Measurements from ENCODE around the gene VWA5A. TPM values are rescaled to one million over a fixed set of nuclear protein-coding genes. Genes with fewer than 3 reads are reported as not detected.
"Not testable (repeated sequence)": the region's sequence is repeated elsewhere in the genome, so short reads cannot be mapped to it uniquely, and the experiment has no call there.

The VWA5A gene
- total RNA-seq, 1 donor from 2014 or later = 2.6 TPM

DNA sequence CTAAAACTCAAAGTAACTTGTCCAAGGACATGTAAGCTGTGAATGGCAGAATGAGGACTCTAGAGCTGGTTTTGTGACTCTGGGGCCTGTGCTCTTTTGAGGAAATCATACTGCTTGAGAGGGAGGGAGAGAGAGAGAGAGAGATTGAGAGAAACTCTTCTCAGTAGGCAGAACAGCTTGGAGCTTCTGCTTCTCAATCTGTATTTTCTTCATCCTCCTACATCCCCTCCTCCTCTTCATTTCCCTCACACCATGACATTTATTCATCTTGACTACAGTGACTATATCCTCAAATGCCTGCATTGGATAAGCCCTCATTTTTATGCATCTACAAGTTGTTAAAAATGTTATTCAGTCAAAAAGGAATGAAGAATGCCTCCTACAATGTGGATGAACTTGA lies 44.2 kb downstream of the VWA5A start:
- Mint-ChIP-seq H3K9me3 (ENCODE audit: unreplicated experiment) (no peaks in the 10 kb centered on the region), H3K27me3 (ENCODE audit: unreplicated experiment) (no peaks in the 10 kb centered on the region), H3K4me3 (ENCODE audit: unreplicated experiment) (no peak overlapping the region), H3K4me1 (ENCODE audit: low read depth, unreplicated experiment) (no peaks in the 10 kb centered on the region), H3K36me3 (ENCODE audit: unreplicated experiment) (no peaks in the 10 kb centered on the region), H3K27ac (ENCODE audit: unreplicated experiment) (no peak overlapping the region)
- TF ChIP-seq, protein P1, sequence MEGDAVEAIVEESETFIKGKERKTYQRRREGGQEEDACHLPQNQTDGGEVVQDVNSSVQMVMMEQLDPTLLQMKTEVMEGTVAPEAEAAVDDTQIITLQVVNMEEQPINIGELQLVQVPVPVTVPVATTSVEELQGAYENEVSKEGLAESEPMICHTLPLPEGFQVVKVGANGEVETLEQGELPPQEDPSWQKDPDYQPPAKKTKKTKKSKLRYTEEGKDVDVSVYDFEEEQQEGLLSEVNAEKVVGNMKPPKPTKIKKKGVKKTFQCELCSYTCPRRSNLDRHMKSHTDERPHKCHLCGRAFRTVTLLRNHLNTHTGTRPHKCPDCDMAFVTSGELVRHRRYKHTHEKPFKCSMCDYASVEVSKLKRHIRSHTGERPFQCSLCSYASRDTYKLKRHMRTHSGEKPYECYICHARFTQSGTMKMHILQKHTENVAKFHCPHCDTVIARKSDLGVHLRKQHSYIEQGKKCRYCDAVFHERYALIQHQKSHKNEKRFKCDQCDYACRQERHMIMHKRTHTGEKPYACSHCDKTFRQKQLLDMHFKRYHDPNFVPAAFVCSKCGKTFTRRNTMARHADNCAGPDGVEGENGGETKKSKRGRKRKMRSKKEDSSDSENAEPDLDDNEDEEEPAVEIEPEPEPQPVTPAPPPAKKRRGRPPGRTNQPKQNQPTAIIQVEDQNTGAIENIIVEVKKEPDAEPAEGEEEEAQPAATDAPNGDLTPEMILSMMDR (IDR thresholded peaks at IDR 0.05; ENCODE audit: partially characterized antibody, unreplicated experiment) = no peak
- no peak for DNase-seq

DNA sequence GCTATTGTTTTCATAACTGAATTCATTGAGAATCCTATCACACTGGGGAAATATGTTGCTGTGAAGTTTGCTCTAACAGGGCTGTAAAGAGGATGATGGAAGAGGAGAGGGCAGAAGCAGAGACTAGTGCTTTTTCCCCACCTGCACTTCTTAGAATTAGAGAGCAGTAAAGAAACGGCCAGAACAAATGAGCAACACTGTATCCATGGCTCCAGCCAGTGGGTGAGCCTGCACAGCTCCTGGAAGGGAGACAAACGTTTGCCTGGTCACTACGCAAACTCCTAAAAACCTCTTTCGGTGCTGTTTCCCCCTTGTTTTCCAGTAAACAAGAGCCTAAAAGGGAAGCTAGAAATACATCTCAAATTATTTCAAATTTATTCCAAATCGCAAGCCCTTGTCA lies 45.7 kb downstream of the VWA5A start:
- TF ChIP-seq, protein P1 (IDR thresholded peaks at IDR 0.05; ENCODE audit: partially characterized antibody, unreplicated experiment) = no peak
- no peaks in the 10 kb centered on the region for H3K9me3 Mint-ChIP-seq (ENCODE audit: unreplicated experiment)
- no peaks in the 10 kb centered on the region for H3K4me1 Mint-ChIP-seq (ENCODE audit: low read depth, unreplicated experiment)
- DNase-seq = no peak
- H3K36me3 Mint-ChIP-seq (ENCODE audit: unreplicated experiment) = no peaks in the 10 kb centered on the region
- no peak overlapping the region for H3K4me3 Mint-ChIP-seq (ENCODE audit: unreplicated experiment)
- no peaks in the 10 kb centered on the region for H3K27me3 Mint-ChIP-seq (ENCODE audit: unreplicated experiment)
- H3K27ac Mint-ChIP-seq (ENCODE audit: unreplicated experiment) = no peak overlapping the region

DNA sequence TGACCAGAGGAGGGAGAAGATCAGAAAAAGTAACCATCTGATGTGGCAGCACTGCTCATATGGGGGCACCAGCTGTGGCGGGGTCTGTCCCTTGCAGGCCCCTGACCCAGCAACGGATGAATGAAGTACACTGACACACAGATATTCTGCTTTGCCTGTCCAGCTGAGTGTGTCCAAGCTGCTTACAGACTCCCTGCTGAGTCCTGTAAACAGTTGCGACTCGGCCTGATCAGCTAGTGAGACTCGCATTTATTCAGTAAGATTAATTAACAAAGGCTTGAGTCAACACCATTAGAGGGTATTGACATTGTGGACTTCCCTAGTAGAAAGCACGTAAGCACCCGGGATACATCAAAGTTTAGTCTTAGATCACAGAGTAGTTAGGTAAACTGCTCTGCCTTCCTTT lies 52.6 kb downstream of the VWA5A start:
- Mint-ChIP-seq H3K4me1 (ENCODE audit: low read depth, unreplicated experiment) (peaks cover 20% of the 10 kb centered on the region), H3K36me3 (ENCODE audit: unreplicated experiment) (peaks cover 4% of the 10 kb centered on the region), H3K27ac (ENCODE audit: unreplicated experiment) (peak overlapping the region; percentile 56), H3K27me3 (ENCODE audit: unreplicated experiment) (peaks cover 2% of the 10 kb centered on the region), H3K9me3 (ENCODE audit: unreplicated experiment) (peaks cover 2% of the 10 kb centered on the region), H3K4me3 (ENCODE audit: unreplicated experiment) (no peak overlapping the region)
- TF ChIP-seq, protein P1 (IDR thresholded peaks at IDR 0.05; ENCODE audit: partially characterized antibody, unreplicated experiment) = no peak
- no peak for DNase-seq

DNA sequence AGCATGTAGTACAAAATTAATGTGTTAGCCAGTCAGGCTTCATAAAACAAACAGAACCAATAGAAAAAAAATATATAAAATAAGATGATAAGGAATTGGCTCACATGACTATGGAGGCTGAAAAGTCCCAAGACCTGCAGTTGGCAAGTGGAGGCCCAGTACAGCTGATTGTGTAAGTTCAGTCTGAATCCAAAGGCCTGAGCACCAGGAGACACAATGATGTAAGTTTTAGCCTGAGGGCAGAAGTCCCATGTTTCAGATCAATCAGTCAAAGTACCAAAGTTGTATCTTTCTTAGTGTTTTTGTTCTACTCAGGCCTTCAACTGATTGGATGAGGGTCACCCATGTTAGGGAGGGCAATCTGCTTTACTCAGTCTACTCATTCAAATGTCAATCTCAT lies 53.5 kb downstream of the VWA5A start:
- Mint-ChIP-seq H3K4me1 (ENCODE audit: low read depth, unreplicated experiment) (peaks cover 26% of the 10 kb centered on the region), H3K27me3 (ENCODE audit: unreplicated experiment) (peaks cover 2% of the 10 kb centered on the region), H3K4me3 (ENCODE audit: unreplicated experiment) (no peak overlapping the region), H3K9me3 (ENCODE audit: unreplicated experiment) (peaks cover 2% of the 10 kb centered on the region), H3K27ac (ENCODE audit: unreplicated experiment) (no peak overlapping the region), H3K36me3 (ENCODE audit: unreplicated experiment) (peaks cover 4% of the 10 kb centered on the region)
- TF ChIP-seq, protein P1 (IDR thresholded peaks at IDR 0.05; ENCODE audit: partially characterized antibody, unreplicated experiment) = no peak
- no peak for DNase-seq

DNA sequence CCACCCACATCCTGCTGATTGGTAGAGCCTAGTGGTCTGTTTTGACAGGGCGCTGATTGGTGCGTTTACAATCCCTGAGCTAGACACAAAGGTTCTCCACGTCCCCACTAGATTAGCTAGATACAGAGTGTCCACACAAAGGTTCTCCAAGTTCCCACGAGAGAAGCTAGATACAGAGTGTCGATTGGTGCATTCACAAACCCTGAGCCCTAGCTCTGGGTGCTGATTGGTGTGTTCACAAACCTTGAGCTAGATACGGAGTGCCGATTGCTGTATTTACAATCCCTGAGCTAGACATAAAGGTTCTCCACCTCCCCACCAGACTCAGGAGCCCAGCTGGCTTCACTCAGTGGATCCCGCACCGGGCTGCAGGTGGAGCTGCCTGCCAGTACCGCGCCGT lies 55.1 kb downstream of the VWA5A start:
- not testable (repeated sequence) for H3K4me3 Mint-ChIP-seq (ENCODE audit: unreplicated experiment); H3K9me3 Mint-ChIP-seq (ENCODE audit: unreplicated experiment); H3K27ac Mint-ChIP-seq (ENCODE audit: unreplicated experiment); H3K27me3 Mint-ChIP-seq (ENCODE audit: unreplicated experiment); H3K36me3 Mint-ChIP-seq (ENCODE audit: unreplicated experiment); DNase-seq
- H3K4me1 Mint-ChIP-seq (ENCODE audit: low read depth, unreplicated experiment) = peaks cover 29% of the 10 kb centered on the region
